MM.1S (cell line): Measurements from ENCODE around the gene PDPK1.
"Not testable (repeated sequence)": the region's sequence is repeated elsewhere in the genome, so short reads cannot be mapped to it uniquely, and the experiment has no call there.

Source experiments
- DNase-seq: peaks from one replicate; pipeline ENCODE4 v3.0.0-alpha.2; 2015
- H2AFZ ChIP-seq: fragments of 300-600 bp; sonication (generic); 2 replicates; pipeline ENCODE4 v1.6.0; 2016; ENCODE audit warnings: antibody characterized with exemption, low read length
- H3F3A ChIP-seq: fragments of 300-600 bp; sonication (generic); 2 replicates; pipeline ENCODE4 v1.6.1; 2016; ENCODE audit warnings: mild to moderate bottlenecking, antibody characterized with exemption, low read length, moderate library complexity, mixed read lengths; ENCODE audit not compliant: insufficient read depth
- H3K27ac ChIP-seq: fragments of 300-600 bp; sonication (generic); 2 replicates; pipeline ENCODE4 v1.5.1; 2016; ENCODE audit warnings: mild to moderate bottlenecking, low read length
- H3K27me3 ChIP-seq: fragments of 300-600 bp; sonication (generic); replicated peaks from 2 replicates; pipeline ENCODE4 v1.6.0; 2016; ENCODE audit warnings: low read length; ENCODE audit not compliant: insufficient read depth
- H3K36me3 ChIP-seq: fragments of 300-600 bp; sonication (generic); replicated peaks from 2 replicates; pipeline ENCODE4 v1.6.1; 2016; ENCODE audit warnings: mild to moderate bottlenecking, low read length, mixed read lengths; ENCODE audit not compliant: insufficient read depth
- H3K4me1 ChIP-seq: fragments of 300-600 bp; sonication (generic); 2 replicates; pipeline ENCODE4 v1.6.1; 2016; ENCODE audit warnings: low read length, mixed read lengths
- H3K4me2 ChIP-seq: fragments of 300-600 bp; sonication (generic); 2 replicates; pipeline ENCODE4 v1.6.0; 2016; ENCODE audit warnings: low read depth, low read length
- H3K4me3 ChIP-seq: fragments of 300-600 bp; sonication (generic); 2 replicates; pipeline ENCODE4 v1.5.1; 2016; ENCODE audit warnings: low read length, mixed read lengths
- H3K79me2 ChIP-seq: fragments of 300-600 bp; sonication (generic); 2 replicates; pipeline ENCODE4 v1.6.1; 2016; ENCODE audit warnings: mixed run types, low read length, mixed read lengths
- H3K9ac ChIP-seq: fragments of 300-600 bp; sonication (generic); 2 replicates; pipeline ENCODE4 v1.6.1; 2016; ENCODE audit warnings: low read length, mixed read lengths
- H3K9me2 ChIP-seq: fragments of 300-600 bp; sonication (generic); replicated peaks from 2 replicates; pipeline ENCODE4 v1.6.1; 2016; ENCODE audit warnings: mild to moderate bottlenecking, low read length, mixed read lengths; ENCODE audit not compliant: insufficient read depth
- H3K9me3 ChIP-seq: fragments of 300-600 bp; sonication (generic); replicated peaks from 2 replicates; pipeline ENCODE4 v1.6.1; 2016; ENCODE audit warnings: mild to moderate bottlenecking, low read length, mixed read lengths; ENCODE audit not compliant: insufficient read depth
- H4K20me1 ChIP-seq: fragments of 300-600 bp; sonication (generic); 2 replicates; pipeline ENCODE4 v1.6.1; 2016; ENCODE audit warnings: mild to moderate bottlenecking, low read length, moderate library complexity, mixed read lengths; ENCODE audit not compliant: insufficient read depth
- EZH2 ChIP-seq: fragments of 300-600 bp; sonication (generic); optimal IDR thresholded peaks from 2 replicates; pipeline ENCODE3; 2017; ENCODE audit warnings: low read depth, mild to moderate bottlenecking, antibody characterized with exemption, low read length, mixed read lengths
- EZH2phosphoT487 ChIP-seq: fragments of 300-600 bp; sonication (generic); IDR thresholded peaks from 2 replicates; pipeline ENCODE4 v1.6.1; 2018; ENCODE audit warnings: antibody characterized with exemption, low read length
- TF ChIP-seq, protein P1 (sequence below): fragments of 300-600 bp; sonication (generic); IDR thresholded peaks from 2 replicates; pipeline ENCODE4 v1.5.1; 2016; ENCODE audit warnings: antibody characterized with exemption, low read length, mixed read lengths

PDPK1 gene

DNA sequence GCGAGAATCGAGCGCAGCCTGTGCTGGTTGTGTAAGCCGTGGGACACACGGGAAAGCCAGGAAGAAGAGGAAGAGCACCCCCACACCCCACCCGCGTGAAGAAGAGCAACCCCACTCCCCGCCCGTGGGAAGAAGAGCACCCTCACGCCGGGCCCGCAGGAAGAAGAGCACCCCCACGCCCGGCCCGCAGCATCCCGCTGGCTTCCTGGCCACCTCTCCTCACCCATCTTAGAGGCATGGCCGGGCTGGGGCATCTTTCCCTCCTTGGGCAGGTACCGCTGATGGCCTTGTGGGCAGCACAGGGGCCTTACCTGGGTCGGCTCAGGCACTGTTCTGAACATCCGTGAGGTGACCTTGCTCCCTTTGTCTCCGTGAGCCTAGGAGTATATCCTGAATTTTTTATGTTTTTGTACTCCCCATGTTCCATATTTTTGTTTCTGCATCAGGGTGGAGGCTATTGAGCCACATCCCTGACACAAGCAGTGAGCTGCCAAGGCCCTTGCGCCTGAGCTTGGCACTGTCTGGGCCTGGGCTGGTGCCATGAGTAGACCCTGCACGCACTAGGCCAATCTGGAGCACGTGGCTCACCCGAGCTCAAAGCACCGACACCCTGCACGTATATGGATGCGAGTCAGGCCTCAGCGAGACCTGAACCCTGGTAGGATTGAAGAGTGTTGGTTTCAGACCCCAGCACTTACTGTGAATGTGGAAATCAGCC lies 73.1 kb downstream of the PDPK1 start:
- Histone ChIP-seq H3K4me1 (peaks cover 4% of the 10 kb centered on the region; the same call in 1 of the 2 replicates), H3F3A (no peaks in the 10 kb centered on the region), H2AFZ (no peak overlapping the region), H4K20me1 (no peaks in the 10 kb centered on the region), H3K27ac (no peak overlapping the region), H3K9ac (no peak overlapping the region), H3K9me2 (no peaks in the 10 kb centered on the region), H3K36me3 (no peaks in the 10 kb centered on the region; the same call in 1 of the 2 replicates), H3K4me2 (no peak overlapping the region), H3K79me2 (peaks cover 20% of the 10 kb centered on the region), H3K4me3 (no peak overlapping the region), H3K27me3 (no peaks in the 10 kb centered on the region), H3K9me3 (no peaks in the 10 kb centered on the region)
- no peak for DNase-seq
- TF ChIP-seq EZH2phosphoT487 = no peak
- TF ChIP-seq, protein P1, sequence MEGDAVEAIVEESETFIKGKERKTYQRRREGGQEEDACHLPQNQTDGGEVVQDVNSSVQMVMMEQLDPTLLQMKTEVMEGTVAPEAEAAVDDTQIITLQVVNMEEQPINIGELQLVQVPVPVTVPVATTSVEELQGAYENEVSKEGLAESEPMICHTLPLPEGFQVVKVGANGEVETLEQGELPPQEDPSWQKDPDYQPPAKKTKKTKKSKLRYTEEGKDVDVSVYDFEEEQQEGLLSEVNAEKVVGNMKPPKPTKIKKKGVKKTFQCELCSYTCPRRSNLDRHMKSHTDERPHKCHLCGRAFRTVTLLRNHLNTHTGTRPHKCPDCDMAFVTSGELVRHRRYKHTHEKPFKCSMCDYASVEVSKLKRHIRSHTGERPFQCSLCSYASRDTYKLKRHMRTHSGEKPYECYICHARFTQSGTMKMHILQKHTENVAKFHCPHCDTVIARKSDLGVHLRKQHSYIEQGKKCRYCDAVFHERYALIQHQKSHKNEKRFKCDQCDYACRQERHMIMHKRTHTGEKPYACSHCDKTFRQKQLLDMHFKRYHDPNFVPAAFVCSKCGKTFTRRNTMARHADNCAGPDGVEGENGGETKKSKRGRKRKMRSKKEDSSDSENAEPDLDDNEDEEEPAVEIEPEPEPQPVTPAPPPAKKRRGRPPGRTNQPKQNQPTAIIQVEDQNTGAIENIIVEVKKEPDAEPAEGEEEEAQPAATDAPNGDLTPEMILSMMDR = no peak
- TF ChIP-seq EZH2 = no peak

DNA sequence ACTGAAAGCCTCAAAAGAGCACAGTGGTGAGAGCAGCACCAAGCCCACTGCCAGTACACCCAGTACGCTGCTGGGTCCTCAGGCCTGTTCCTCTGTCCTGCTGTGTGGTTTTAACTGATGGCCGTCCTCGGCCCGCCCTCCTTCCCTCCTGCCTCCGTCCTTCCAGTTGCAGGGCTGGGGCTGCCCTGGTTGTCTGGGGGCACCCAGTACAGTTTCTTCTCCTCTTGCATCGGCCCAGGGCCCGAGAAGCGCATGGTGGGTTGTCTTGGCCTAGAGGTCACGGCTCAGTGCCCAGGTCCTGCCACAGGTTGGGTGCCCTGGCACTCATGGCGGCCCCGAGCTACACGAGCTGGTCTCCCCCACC lies 73.7 kb downstream of the PDPK1 start:
- Histone ChIP-seq H3K36me3 (no peaks in the 10 kb centered on the region; the same call in 1 of the 2 replicates), H3K9me2 (no peaks in the 10 kb centered on the region), H3F3A (no peaks in the 10 kb centered on the region), H3K27me3 (no peaks in the 10 kb centered on the region), H3K27ac (no peak overlapping the region), H3K79me2 (peaks cover 20% of the 10 kb centered on the region), H3K4me2 (no peak overlapping the region), H2AFZ (no peak overlapping the region), H4K20me1 (no peaks in the 10 kb centered on the region), H3K9me3 (no peaks in the 10 kb centered on the region), H3K9ac (no peak overlapping the region), H3K4me3 (no peak overlapping the region), H3K4me1 (peaks cover 4% of the 10 kb centered on the region; the same call in 1 of the 2 replicates)
- DNase-seq = no peak
- TF ChIP-seq EZH2phosphoT487 = no peak
- TF ChIP-seq, protein P1 = no peak
- no peak for TF ChIP-seq EZH2

DNA sequence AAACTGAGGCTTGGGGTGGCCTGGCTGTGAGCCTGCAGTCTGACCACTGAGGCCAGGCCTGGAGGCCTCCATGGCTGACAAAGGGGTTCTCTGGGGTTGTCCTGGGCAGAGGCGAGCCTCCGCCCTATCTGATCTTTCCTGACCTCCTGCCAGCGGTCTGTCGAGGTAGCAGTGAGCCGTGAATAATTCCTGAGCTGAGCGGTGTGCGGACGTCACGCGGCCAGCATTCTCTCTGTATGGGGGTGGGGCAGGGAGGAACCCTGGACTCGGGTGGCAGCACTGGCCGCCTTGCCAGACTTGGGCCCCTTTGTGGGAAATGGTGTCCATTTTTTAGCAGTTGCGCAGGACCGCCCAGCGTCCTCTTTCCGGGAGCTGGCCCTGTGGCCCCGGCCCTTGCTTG lies 74.1 kb downstream of the PDPK1 start:
- H4K20me1 ChIP-seq, H3K9me2 ChIP-seq, H3K27me3 ChIP-seq, H3F3A ChIP-seq, H3K9ac ChIP-seq, DNase-seq, H3K4me1 ChIP-seq, H3K4me3 ChIP-seq, H3K9me3 ChIP-seq, H3K27ac ChIP-seq, H2AFZ ChIP-seq, H3K36me3 ChIP-seq, H3K4me2 ChIP-seq: not testable (repeated sequence)
- H3K79me2 ChIP-seq = peaks cover 20% of the 10 kb centered on the region

DNA sequence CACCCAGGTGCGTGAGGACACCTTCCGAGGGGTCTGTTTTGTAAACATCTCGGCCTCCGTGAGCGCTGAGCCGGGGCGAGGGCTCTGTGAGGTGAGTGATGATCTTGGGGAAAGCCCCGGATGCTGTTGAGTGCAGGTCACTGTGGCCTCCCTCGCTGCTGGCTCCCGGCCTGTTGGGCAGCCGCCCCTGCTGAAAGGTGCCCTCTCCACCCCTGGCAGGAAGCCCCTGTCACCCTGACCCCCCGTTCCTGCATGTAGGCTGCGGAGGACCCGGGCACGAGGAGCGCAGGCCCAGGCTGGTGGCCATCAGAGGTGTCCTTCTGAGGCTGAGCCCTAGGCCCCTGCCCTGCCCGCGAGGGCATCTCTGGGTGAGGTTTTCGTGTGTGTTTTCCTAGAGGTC lies 75.4 kb downstream of the PDPK1 start:
- H3K27me3 ChIP-seq, H3K9me3 ChIP-seq, H3K9me2 ChIP-seq, H3K36me3 ChIP-seq, H4K20me1 ChIP-seq, DNase-seq, H3F3A ChIP-seq, H2AFZ ChIP-seq, H3K4me1 ChIP-seq, H3K4me3 ChIP-seq, H3K4me2 ChIP-seq, H3K9ac ChIP-seq, H3K27ac ChIP-seq: not testable (repeated sequence)
- H3K79me2 ChIP-seq = peaks cover 12% of the 10 kb centered on the region
